HS-27A (cell line): ENCODE results near the gene GTF2H2C.
"Not testable (repeated sequence)": the region's sequence is repeated elsewhere in the genome, so short reads cannot be mapped to it uniquely, and the experiment has no call there.

Source experiments
- DNase-seq: peaks from one replicate; pipeline ENCODE4 v3.0.0-alpha.2; 2012; ENCODE audit warnings: low read depth, missing footprints

Gene GTF2H2C

GRCh38 chr5:69566172-69566571 is 6.2 kb downstream of the GTF2H2C start:
- DNase-seq = not testable (repeated sequence)

DNA sequence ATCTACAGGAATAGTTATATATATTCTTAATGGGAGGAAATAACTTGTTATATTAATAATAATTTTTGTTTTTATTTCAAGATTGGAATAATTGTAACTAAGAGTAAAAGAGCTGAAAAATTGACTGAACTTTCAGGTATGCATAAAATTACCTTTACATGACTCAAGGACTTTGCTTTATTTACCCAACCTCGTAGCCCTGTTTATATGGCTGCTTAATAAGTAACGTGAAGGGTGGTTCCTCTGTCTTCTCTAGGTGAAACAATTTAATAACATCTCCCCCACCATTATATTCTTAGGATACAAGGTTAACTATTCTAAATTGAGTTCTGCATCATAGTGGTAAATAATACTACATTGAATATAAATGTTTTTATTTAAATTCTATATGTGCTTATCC is 8.1 kb downstream of the GTF2H2C start:
- DNase-seq = not testable (repeated sequence)

DNA sequence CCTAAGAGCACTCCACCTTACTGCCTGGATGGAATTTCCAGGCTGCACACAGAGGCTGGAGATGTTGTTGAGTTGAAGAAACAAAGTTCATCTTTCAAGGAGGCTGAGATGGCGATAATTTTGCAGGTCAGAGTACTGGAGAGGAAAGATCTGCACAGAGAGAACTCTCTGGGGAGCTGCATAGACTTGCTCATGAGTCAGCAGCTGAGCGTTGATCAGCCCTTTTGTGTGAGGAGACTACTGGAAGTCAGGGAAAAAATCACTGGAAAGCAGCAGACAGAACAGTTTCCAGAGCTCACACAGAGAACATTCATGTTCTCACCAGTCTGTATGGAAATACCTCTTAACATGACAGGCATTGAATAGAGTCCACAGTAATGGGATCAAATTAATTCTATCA is 23.4 kb downstream of the GTF2H2C start:
- not testable (repeated sequence) for DNase-seq

GRCh38 chr5:69596114-69596840 is 36.3 kb downstream of the GTF2H2C start:
- not testable (repeated sequence) for DNase-seq

DNA sequence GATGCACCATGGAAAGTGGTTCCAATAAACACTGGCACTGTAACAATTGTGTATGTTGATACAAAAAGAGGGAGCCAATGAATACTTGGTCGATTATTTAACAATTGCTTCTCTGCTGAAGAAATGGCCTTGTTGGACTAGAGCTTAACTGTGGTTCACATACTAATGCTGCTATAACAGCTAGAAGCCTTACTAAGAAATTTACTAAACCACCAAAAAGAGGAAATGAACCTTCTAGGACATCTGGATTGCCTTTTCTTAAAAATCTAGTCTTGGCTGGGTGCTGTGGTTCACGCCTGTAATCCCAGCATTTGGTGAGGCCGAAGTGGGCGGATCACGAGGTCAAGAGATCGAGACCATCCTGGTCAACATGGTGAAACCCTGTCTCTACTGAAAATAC is 42.0 kb downstream of the GTF2H2C start:
- DNase-seq = not testable (repeated sequence)

DNA sequence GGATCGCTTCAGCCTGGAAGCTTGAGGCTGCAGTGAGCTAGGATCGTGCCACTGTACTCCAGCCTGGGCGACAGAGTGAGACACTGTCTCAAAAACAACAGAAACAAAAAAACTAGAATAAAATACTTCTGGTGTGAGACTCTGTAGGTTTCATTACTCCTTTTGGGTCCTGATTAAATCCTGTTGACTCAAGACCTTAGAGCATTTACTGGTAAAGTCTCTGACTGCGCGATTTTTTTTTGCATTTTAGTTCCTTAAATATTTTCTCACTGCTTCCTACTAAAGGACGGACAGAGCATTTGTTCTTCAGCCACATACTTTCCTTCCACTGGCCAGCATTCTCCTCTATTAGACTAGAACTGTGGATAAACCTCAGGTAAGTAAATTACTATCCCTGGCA is 46.8 kb downstream of the GTF2H2C start:
- DNase-seq = not testable (repeated sequence)

- not testable (repeated sequence) for DNase-seq
Measured at GRCh38 chr5:69607750-69608149, 47.8 kb downstream of the GTF2H2C start.

GRCh38 chr5:69608861-69609496 is 49.0 kb downstream of the GTF2H2C start:
- DNase-seq = not testable (repeated sequence)

- not testable (repeated sequence) for DNase-seq
Measured at GRCh38 chr5:69614843-69615242, 54.9 kb downstream of the GTF2H2C start.

DNA sequence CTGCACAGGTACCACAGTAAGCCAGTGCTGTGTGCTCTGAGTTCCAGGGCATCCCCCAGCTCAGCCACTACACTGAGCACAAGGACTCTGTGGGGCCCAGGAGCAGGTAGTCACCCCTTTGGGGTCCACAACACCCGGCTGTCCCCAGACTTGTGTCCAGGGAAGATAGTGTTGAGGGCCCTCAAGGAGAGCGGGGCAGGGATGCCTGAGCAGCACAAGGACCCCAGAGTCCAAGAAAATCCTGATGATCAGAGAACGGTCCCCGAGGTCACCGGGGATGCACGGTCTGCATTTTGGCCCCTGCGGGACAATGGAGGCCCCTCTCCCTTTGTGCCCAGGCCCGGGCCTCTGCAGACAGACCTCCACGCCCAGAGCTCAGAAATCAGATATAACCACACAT is 71.9 kb downstream of the GTF2H2C start:
- DNase-seq = not testable (repeated sequence)
